HG03064 (cell line): Measurements from ENCODE around the gene SIGLEC7.
"Not testable (repeated sequence)": the region's sequence is repeated elsewhere in the genome, so short reads cannot be mapped to it uniquely, and the experiment has no call there.

ENCODE experiments used
- ATAC-seq: cut with Tn5 transposase; IDR thresholded peaks from one replicate; pipeline ENCODE4 v1.9.1; 2021; ENCODE audit warnings: low read depth; ENCODE audit not compliant: unreplicated experiment

SIGLEC7 gene

GRCh38 chr19:51164215-51164614, 22.1 kb downstream of the SIGLEC7 start:
- no peak for ATAC-seq

- no peak for ATAC-seq
These were observed 24.9 kb downstream of the SIGLEC7 start for GRCh38 chr19:51166846-51167490.

- ATAC-seq, result no peak
These were observed 26.6 kb downstream of the SIGLEC7 start for GRCh38 chr19:51168564-51169282.

- ATAC-seq, result not testable (repeated sequence)
These were observed 27.3 kb downstream of the SIGLEC7 start for GRCh38 chr19:51169283-51169918.

GRCh38 chr19:51172223-51172622, 30.1 kb downstream of the SIGLEC7 start:
- no peak for ATAC-seq

- ATAC-seq, result no peak
These were observed 31.6 kb downstream of the SIGLEC7 start for GRCh38 chr19:51173681-51174080.

- no peak for ATAC-seq
These were observed 37.2 kb downstream of the SIGLEC7 start for GRCh38 chr19:51179256-51179655.

GRCh38 chr19:51181377-51181912, 39.3 kb downstream of the SIGLEC7 start:
- ATAC-seq, result no peak

- ATAC-seq, result no peak
These were observed 39.9 kb downstream of the SIGLEC7 start for GRCh38 chr19:51181913-51182419.

GRCh38 chr19:51183629-51184028, 41.5 kb downstream of the SIGLEC7 start:
- ATAC-seq, result no peak

- no peak for ATAC-seq
These were observed 43.2 kb downstream of the SIGLEC7 start for GRCh38 chr19:51185069-51185867.

GRCh38 chr19:51185868-51186215, 43.7 kb downstream of the SIGLEC7 start:
- ATAC-seq, result no peak

- no peak for ATAC-seq
These were observed 44.2 kb downstream of the SIGLEC7 start for GRCh38 chr19:51186323-51186722.

GRCh38 chr19:51187395-51188226, 45.5 kb downstream of the SIGLEC7 start:
- no peak for ATAC-seq

GRCh38 chr19:51188227-51188559, 46.1 kb downstream of the SIGLEC7 start:
- no peak for ATAC-seq

GRCh38 chr19:51192689-51193088, 50.6 kb downstream of the SIGLEC7 start:
- no peak for ATAC-seq

- no peak for ATAC-seq
These were observed 52.6 kb downstream of the SIGLEC7 start for GRCh38 chr19:51194527-51195315.

GRCh38 chr19:51195316-51195586, 53.1 kb downstream of the SIGLEC7 start:
- no peak for ATAC-seq

- ATAC-seq, result no peak
These were observed 53.5 kb downstream of the SIGLEC7 start for GRCh38 chr19:51195616-51196015.
